Central memory CD4-positive, alpha-beta T cell (primary cell): ENCODE measurements around the gene SEMA4G.
A peak's percentile ranks its signal among the peaks of the same experiment; 100 is the strongest.
"Not testable (repeated sequence)": the region's sequence is repeated elsewhere in the genome, so short reads cannot be mapped to it uniquely, and the experiment has no call there.

Experiments
- DNase-seq: peaks from one replicate; pipeline ENCODE4 v3.0.0; 2022

SEMA4G gene

DNA sequence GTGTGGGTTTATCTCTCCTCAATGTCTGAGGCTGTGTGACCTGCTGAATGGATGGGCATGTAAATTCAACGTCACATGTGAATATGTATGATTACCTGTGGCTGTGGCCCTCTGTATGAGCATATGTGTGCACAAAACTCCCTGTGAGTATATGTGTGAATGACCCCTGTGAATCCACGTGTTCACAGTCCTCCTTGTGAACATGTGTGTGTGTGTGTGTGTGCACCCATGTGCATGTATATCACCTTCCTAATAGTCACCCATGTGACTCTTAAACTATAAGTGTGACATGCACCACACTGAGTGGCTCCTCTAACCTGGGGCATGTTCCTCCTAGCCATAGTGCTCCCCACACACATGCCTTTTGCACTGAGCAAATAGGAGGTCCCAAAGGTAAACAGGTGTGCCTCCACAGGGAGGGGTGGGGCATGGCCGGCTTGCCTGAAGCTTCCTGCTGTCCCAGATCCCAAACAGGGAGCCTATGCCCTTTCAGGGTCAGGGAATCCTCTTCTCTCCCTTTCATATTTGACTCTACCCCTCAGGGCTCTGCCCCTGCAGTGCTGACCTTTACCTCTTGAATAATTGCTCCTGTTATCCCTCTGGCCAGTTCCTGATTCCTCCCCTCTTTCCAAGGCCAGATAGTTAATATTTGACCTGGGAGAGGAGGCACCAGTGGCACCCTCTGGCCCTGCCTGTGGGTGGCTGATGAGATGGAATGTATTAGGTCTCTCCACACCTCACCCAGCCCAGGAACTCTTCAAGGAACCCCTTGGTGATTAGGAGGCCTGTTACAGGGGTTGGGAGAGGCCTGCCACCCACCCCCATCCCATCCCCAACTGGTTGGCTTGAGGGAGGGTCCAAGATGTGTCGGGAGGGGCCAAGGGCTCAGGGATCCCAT is 1.9 kb downstream of the SEMA4G start:
- no peak for DNase-seq

DNA sequence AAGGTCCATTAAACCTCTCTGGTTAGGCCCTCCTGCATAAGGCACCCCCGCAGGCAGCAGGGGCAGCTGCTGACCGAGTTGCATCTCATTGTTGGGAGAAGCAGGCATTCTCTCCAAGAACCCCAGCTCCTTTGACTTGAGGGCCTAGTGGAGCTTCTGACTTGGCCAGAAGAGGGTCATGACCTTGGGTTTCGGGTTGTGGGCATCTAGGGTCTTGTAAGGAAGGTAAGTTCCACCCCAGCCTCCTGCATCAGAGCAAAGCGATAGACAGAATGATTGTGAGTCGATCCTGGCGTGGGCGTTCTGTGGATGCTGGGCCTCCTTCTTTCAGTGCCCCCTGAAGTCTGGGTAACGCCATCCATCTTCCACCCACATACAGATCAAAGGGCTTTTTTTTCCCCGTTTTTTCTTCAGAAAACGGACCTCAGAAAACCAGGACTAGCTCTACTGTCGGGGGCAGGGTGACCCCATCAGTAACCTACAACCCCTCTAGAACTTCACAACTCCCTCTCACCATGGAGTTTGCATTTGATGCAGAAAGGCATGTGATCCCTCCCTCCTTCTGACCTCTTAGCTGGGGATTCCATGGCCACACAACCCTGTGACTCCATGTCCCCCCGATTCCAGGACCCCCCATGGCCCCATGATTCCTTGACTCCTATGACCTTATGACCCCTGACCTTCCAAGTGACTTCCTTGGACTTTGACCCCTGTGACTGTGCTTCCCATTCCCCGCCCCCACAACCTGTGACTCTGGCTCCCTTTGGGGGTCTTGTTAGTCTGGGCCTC is 3.0 kb downstream of the SEMA4G start:
- no peak for DNase-seq

DNA sequence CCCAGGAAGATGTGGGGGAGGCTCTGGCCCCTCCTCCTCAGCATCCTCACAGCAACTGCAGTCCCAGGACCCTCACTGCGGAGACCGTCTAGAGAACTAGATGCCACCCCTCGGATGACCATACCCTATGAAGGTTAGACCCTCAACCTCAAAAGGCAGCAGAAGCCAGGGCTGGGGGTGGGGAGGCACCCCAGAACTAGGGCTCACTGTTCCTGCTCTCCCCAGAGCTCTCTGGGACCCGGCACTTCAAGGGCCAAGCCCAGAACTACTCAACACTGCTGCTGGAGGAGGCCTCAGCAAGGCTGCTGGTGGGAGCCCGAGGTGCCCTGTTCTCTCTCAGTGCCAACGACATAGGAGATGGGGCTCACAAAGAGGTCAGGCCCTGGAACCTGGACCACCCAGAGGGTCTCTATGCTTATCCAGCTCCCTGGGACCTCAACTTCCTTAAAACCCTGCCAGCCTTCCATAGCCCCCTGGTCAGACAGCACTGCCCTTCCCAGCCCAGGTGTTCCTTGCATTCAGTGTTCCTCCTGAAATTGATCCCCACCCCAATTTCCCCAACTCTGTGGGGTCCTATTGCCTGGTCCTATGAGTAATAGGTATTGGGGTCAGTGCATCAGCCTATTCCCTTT is 3.7 kb downstream of the SEMA4G start:
- no peak for DNase-seq

DNA sequence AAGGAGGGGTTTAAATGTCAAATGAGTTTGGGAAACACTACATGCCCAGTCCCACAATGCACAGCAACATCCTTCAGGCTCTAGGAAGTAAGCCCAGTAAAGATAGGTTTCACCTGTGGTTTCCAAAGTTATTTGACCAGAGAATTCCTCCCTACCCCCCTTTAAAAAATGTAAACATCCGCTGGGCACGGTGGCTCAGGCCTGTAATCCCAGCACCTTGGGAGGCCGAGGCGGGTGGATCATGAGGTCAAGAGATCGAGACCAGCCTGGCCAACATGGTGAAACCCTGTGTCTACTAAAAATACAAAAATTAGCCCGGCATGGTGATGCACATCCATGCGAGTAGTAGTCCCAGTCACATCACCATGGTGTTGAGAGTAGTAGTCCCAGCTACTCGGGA is 6.1 kb downstream of the SEMA4G start:
- not testable (repeated sequence) for DNase-seq

DNA sequence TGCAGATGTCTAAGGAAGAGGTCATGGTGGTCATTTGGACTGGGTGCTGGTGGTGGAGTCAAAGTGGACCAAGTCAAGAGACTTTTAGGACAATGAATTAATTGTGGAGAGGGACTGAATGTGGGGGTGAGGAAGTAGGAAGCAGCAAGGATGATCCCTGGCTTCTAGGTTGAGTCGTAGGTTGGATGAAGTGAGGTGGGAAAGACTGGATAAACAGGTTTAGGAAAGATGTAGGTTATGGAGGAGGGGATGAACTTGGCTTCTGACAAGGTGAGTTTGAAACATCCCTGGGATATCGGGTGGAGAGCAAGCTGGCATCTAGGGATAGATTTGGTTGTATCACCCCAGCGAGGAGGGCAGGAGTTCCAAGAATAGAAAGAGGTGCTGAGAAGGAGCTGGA is 7.6 kb downstream of the SEMA4G start:
- DNase-seq, result no peak

DNA sequence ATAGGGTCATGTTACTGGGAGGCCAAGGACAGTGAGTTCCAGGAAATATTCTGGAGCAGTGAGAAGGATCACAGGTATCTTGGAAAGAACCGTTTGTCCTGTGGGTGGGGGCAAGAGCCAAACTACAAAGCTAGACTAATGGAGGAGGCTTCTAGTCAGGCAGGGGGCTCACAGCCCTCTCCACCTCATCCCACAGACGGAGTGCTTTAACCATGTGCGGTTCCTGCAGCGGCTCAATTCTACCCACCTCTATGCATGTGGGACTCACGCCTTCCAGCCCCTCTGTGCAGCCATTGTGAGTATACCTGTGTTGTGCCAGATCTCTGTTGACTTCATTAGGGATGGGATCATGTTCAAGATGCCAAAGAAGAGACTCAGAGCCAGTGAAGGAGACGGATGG is 8.1 kb downstream of the SEMA4G start:
- no peak for DNase-seq

DNA sequence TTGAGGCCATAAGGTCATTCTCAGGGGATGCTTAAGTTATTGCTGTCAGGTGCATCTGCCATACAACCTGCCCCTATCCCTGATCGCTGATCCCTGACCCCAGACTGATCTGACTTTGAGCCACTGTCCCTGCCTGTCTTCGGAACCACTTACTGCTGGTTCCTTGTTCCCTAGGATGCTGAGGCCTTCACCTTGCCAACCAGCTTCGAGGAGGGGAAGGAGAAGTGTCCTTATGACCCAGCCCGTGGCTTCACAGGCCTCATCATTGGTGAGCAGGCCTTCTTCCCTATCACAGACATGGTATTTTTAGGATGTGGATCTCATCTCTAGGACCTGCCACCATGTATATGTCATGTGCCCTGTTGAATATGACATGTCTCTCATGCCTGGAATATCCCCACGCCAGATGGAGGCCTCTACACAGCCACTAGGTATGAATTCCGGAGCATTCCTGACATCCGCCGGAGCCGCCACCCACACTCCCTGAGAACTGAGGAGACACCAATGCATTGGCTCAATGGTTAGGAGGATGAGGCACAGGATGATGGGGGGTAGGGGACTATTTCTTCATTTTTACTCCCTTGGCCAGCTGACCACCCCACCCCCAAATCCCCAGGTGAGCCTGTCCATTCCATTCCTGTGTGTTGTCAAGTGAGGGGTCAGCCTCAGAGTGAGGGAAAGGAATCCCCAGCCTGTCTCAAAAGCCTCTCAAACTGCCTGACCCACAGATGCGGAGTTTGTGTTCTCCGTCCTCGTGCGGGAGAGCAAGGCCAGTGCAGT is 9.0 kb downstream of the SEMA4G start:
- DNase-seq, result no peak

DNA sequence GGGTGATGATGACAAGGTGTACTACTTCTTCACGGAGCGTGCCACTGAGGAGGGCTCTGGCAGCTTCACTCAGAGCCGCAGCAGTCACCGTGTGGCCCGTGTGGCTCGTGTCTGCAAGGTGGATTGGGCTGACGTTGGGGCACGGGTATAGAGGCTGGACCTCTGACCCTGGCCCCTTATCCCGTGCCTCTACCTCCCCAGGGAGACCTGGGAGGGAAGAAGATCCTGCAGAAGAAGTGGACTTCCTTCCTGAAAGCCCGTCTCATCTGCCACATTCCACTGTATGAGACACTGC is 9.5 kb downstream of the SEMA4G start:
- DNase-seq, result no peak

DNA sequence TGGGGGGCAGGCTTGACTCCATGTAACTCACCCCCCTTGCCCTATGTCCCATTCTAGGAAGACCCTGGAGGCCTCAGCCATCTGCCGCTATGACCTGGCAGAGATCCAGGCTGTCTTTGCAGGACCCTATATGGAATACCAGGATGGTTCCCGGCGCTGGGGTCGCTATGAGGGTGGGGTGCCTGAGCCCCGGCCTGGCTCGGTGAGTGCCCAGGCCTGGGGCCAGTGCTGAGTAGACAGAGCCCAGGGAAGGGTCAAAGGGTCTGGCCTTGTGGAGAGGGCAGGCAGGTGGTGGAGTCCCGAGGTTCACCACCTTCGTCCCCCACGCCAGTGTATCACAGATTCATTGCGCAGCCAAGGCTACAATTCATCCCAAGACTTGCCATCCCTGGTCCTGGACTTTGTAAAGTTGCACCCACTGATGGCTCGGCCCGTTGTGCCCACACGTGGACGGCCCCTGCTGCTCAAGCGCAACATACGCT is 10.5 kb downstream of the SEMA4G start:
- no peak for DNase-seq

DNA sequence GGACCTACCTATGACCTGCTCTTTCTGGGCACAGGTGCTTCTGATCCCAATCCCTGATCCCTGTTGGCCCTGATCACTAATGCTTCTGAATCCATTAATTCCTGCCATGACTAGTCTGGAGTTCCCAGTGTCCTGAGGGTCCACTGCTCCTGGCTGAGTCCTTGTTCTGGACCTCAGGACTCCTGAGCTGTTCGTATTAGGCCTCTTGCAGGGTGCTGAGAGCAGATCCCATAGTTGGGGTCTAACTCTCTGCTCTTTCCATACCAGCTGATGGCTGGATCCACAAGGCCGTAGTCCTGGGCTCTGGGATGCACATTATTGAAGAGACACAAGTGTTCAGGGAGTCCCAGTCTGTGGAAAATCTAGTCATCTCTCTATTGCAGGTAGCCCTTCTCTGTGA is 11.0 kb downstream of the SEMA4G start:
- DNase-seq, result no peak

DNA sequence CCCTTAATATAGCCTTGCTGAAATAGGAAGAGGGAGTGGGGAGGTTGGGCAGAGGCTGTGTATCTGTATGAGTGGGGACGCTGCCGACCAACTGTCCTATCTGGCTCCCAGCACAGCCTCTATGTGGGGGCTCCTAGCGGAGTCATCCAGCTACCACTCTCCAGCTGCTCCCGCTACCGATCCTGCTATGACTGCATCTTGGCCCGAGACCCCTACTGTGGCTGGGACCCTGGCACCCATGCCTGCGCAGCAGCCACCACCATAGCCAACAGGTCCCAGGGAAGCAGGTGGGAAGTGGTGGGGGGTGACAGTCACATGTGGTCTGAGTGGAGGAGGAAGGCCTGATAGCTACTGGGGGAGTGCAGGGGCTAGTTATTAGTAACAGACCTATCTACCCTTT is 11.4 kb downstream of the SEMA4G start:
- no peak for DNase-seq

DNA sequence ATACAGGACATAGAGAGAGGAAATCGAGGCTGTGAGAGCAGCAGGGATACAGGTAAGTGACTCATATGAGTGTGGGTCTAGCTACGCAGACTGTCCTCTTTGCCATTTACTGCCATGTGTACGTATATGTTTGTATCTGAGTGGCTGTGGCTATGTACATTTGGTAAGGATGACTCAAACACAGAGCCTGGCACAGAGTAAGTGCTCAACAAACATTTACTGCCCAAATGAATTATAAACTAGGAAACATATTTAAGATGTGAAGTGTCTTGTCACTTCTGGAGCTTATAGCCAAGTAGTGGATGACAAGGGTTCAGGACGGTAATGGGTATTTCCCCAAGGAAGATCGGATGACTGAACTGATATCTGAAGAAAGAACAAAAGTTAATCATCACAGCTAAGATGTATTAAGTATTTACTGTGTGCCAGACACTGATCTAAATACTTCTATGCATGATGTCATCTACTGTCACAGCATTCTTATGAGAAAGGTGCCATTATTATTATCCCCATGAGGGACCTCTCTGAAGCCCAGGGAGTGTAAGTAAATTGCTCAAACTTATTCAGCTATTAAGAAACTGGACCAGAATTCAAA is 12.0 kb downstream of the SEMA4G start:
- DNase-seq, result no peak

DNA sequence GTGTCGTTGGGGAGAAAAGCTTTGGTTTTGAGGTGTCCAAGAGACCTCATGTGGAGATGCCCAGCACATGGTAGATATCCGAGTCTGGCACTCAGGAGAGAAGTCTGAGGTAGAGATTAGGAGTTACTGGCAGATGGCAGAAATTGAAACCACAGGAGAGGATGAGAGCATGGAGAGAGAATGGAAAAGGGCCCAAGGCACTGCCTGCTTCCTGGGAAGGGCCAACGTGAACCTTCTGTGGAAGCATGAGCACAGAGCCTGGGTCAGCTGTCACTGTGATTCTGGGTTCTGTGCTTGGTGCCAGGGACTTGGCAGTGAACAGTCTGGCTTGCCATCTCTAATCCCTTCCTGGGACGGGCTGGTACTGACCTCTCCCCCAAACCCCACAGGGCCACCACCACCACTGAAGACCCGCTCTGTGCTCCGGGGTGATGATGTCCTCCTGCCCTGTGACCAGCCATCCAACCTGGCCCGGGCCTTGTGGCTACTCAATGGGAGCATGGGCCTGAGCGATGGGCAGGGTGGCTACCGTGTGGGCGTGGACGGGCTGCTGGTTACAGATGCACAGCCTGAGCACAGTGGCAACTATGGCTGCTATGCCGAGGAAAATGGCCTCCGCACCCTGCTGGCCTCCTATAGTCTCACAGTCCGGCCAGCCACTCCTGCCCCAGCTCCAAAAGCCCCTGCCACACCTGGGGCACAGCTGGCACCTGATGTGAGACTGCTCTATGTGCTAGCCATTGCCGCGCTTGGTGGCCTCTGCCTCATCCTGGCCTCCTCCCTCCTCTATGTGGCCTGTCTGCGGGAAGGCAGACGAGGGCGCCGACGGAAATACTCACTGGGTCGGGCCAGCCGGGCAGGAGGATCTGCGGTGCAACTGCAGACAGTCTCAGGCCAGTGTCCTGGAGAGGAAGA is 13.9 kb downstream of the SEMA4G start:
- DNase-seq, result no peak

DNA sequence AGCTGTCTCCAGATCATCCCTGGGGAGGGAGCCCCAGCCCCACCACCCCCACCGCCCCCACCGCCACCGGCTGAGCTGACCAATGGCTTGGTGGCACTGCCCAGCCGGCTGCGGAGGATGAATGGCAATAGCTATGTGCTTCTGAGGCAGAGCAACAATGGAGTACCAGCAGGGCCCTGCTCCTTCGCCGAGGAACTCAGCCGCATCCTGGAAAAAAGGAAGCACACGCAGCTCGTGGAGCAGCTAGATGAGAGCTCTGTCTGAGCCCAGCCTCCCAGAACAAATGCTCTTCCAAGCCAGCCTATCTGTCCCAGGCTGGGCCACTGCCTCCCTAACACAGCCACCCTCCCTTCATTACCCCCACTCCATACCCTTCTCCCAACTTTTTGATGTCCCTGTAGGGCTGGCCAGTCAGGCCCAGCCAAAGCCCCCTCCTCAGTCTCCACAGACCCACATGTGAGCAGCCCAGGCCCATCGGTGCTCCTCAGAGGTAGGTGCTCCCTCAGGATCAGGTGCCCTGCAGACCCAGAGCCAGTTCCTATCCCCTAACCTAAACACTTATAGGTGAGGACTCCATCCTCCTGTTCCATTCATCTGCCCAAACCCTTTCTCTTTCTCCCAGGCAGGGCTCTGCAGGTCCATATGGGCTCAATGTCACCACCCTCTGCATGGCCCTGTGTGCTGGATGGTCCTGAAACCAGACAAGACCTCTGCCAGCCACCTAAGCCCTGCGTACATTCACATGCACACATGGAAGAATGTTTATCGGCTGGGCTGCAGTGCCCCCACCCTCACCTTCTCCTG is 14.8 kb downstream of the SEMA4G start:
- DNase-seq, result no peak

DNA sequence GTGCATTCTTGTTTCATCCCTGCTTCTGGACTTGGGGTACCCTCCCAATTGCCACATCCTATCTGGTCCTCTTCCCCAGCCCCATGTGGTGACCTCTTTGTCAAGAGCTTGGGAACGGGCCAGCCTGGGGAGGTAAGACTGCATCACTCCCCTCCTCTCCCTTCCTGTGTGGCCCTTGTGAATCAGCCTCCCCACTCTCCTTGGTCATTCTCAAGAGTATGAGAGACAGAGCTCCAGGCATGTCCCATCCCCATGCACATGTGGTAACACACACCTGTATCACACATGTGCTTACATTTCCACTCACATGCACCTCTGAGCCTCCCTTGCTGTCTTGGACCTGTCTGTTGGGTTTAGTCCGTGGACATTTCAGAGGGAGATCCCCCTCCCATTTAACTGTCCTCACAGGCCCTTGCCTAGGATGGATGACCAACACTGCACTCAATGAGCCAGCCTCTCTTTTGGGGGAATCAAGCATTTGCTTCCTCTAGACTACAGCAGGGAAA is 15.4 kb downstream of the SEMA4G start:
- no peak for DNase-seq

DNA sequence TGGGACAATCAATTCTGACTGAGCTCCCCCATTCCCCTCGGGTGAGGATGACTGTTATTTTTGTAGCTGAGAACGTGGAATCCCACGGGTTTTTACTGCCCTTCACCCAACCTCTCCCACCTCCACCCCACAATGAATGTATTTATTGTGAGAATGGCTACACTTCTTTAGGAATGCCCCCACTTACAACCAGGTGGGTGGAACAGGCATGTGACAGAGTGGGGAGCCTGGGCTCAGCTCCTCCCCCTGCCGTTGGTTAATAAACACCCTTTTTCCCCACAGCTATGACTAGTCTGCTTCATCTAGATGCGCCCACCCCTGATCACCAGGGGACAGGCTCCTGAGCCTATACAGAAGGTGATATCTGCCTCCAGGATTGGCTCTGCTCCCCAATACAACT is 16.0 kb downstream of the SEMA4G start:
- DNase-seq, result no peak

DNA sequence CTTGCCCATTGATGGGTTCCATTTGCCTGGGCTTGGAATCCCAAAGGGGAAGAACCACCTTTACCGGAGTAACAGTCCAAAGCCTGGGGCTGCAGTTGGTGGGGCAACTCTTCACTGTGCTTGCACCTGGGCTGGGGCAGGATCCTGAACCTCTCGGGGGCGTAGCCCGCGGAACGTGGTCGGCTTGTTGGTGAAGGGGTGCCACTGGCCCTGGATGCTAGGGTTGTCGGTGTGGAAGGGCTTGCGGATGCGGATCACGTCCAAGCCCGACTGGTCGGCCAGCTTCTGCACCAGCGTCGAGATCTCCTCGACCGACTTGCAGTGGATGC is 17.3 kb downstream of the SEMA4G start:
- DNase-seq, result no peak

DNA sequence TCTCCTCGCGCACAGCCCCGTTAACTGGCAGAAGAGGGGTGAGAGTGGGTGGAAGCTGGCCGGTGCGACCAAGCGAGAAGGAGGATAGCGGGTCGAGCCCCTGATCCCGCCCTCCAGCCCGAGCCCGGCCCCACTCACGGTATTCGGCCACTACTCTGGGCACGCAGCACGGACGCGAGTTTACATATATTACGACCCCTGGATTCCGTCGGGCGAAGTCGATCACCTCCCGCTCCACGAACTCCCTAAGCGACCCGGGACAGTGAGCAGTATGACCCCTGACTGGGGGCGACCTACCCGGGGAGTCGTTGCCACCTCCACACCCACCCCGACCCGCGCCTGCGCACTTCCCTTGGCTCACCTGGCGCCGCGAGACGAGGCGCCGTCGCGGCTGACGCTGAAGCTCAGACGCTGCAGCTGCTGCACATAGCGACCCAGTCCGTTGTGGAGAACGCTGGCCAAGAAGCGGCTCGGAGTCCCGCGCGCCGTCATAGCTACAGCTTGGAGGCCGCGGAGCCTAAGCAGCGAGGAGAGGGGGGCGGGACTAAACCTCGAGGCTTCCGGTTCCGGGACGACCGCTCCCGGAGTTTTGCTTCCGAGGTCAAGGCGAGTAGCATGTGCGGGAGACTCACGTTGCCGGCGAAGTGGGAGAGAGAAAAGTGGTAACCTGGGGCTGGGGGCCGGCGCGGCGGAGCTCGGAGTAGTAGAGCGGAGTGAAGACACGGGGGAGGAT is 17.8 kb downstream of the SEMA4G start, which contains the start of the genes MRPL43 and TWNK:
TSS of gene MRPL43 (minus strand) at position 546 of the 733 bp plus-strand sequence. CDS start at position 492, 54 bp downstream.
TSS of gene TWNK (plus strand) at position 592 of the 733 bp plus-strand sequence. CDS start 668 bp downstream, outside the sequence.
- DNase-seq, result peak; percentile 80

DNA sequence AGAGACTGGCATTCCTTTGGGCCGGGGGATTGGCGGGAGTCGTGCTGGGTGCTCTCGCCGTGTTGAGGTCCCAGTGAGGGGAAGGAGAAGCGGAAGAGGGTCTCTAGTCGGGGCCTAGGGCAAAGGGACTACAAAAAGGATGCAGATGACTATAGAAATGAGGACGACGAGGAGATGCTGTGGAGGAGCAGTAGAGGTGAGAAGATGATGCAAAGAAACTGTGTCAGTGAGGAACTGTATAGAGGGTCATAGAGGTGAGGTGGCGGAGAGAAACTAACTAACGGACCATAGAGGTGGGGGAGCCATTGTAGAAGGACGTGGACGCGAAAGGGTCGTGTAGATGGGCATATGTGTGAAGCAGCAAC is 18.4 kb downstream of the SEMA4G start:
- DNase-seq, result no peak
